Measurements from ENCODE around the gene RBAK.
"Not testable (repeated sequence)": the region's sequence is repeated elsewhere in the genome, so short reads cannot be mapped to it uniquely, and the experiment has no call there.

DNA sequence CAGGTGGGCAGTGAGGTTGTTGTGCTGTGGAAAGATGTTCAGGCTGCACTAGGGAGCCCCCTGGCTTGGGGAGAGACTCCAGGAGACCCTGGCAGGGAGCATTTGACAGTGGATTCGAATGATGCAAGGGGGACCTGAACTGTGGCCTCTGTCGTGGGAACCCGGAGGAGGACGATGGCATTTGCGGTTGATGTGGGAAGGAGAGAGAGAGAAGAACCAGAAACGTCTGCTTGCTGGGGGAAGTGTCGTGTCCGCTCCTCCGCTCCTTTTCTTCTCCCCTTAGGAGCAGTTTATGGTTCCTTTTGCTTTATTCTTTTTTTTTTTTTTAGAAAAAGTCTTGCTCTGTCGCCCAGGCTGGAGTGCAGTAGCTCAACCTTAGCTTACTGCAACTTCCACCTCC, 12.5 kb upstream of the RBAK start:
- TF ChIP-seq, protein P1, sequence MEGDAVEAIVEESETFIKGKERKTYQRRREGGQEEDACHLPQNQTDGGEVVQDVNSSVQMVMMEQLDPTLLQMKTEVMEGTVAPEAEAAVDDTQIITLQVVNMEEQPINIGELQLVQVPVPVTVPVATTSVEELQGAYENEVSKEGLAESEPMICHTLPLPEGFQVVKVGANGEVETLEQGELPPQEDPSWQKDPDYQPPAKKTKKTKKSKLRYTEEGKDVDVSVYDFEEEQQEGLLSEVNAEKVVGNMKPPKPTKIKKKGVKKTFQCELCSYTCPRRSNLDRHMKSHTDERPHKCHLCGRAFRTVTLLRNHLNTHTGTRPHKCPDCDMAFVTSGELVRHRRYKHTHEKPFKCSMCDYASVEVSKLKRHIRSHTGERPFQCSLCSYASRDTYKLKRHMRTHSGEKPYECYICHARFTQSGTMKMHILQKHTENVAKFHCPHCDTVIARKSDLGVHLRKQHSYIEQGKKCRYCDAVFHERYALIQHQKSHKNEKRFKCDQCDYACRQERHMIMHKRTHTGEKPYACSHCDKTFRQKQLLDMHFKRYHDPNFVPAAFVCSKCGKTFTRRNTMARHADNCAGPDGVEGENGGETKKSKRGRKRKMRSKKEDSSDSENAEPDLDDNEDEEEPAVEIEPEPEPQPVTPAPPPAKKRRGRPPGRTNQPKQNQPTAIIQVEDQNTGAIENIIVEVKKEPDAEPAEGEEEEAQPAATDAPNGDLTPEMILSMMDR (IDR thresholded peaks at IDR 0.05), result not testable (repeated sequence)
- TF ChIP-seq POLR2A (IDR thresholded peaks at IDR 0.05), result not testable (repeated sequence)
